MCF 10A (cell line): ENCODE measurements around the gene CHRNA10. TPM values are rescaled to one million over a fixed set of nuclear protein-coding genes. Genes with fewer than 3 reads are reported as not detected.

Experiments
- BruUV-seq: library from RNA; stranded (reverse); fragments of 400-500 nt; replicated peaks from 2 replicates; lab custom pipeline; 2021; lab: Mats Ljungman, UMichigan
- CTCF ChIA-PET: fragments of 300-600 bp; sonication (Branson Sonifier 250); formaldehyde crosslinking; extraction: SDS; loops from one replicate; lab custom pipeline; 2021; ENCODE audit warnings: antibody characterized with exemption, inconsistent platforms; lab: Yijun Ruan, JAX
- POLR2A ChIA-PET: fragments of 300-600, 350-650 bp; sonication (Branson Sonifier 250); formaldehyde crosslinking; extraction: SDS; loops from one replicate; lab custom pipeline; 2020; ENCODE audit warnings: antibody characterized with exemption, inconsistent platforms; lab: Yijun Ruan, JAX
- DNase-seq: peaks from one replicate; pipeline ENCODE4 v3.0.0-alpha.2; 2018; ENCODE audit not compliant: unreplicated experiment
- H3K27ac Mint-ChIP-seq: one replicate; pipeline ENCODE4 v1.8.0; 2022; ENCODE audit warnings: mild to moderate bottlenecking, low read depth, mixed read lengths; ENCODE audit not compliant: unreplicated experiment
- H3K27me3 Mint-ChIP-seq: one replicate; pipeline ENCODE4 v1.8.0; 2022; ENCODE audit warnings: mixed read lengths; ENCODE audit not compliant: insufficient read depth, unreplicated experiment
- H3K36me3 Mint-ChIP-seq: one replicate; pipeline ENCODE4 v1.8.0; 2022; ENCODE audit warnings: mild to moderate bottlenecking, moderate library complexity, mixed read lengths; ENCODE audit not compliant: insufficient read depth, unreplicated experiment
- H3K4me1 Mint-ChIP-seq: one replicate; pipeline ENCODE4 v1.8.0; 2022; ENCODE audit warnings: mixed read lengths; ENCODE audit not compliant: insufficient read depth, unreplicated experiment
- H3K4me3 Mint-ChIP-seq: one replicate; pipeline ENCODE4 v1.8.0; 2022; ENCODE audit warnings: mild to moderate bottlenecking, moderate library complexity, mixed read lengths; ENCODE audit not compliant: unreplicated experiment
- H3K9me3 Mint-ChIP-seq: one replicate; pipeline ENCODE4 v1.8.0; 2022; ENCODE audit warnings: mixed read lengths; ENCODE audit not compliant: unreplicated experiment
- intact Hi-C: fragments of 100-400 bp; cut with micrococcal nuclease; formaldehyde crosslinking; loops from 2 replicates; pipeline ENCODE4 v1.14.1; 2022
- total RNA-seq: library from RNA; stranded (reverse); gene quantifications from 2 replicates; pipeline ENCODE4 v1.2.3, GENCODE V29; 2022
- TF ChIP-seq, protein P1 (sequence below): fragments of 200-600 bp; IDR thresholded peaks from one replicate; pipeline ENCODE4 v1.8.0; 2022; ENCODE audit warnings: antibody characterized with exemption, mild to moderate bottlenecking; ENCODE audit not compliant: unreplicated experiment

Gene CHRNA10
- total RNA-seq, 1 experiment from 2014 or later, result 2.5 TPM

DNA sequence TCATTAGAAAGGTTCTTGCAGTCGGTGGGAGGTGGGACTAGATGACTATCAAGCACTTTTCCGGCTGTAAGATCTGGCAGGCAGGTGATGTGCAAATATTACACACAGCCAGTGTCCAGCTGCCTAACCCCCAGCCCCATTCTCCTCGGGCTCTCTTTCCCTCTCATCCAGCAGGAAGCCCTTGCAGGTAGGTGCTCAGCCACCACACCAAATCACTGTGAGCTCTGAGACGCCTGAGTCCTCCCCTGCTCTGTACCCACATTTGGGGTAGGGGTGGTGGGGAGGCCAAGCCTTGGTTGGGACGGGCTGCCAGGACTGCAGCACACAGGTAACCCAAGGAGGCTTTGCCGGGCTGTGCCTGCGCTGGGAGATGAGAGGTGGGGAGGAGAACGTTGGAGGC, 30.0 kb downstream of the CHRNA10 start:
- Mint-ChIP-seq H3K27me3 (peaks cover 39% of the 10 kb centered on the region), H3K4me3 (peak overlapping the region; percentile 66), H3K27ac (no peak overlapping the region), H3K36me3 (peaks cover 5% of the 10 kb centered on the region), H3K4me1 (peaks cover 12% of the 10 kb centered on the region), H3K9me3 (no peaks in the 10 kb centered on the region)
- no TSS peak for BruUV-seq
- ChIA-PET POLR2A (no interaction called here), CTCF (no interaction called here)
- no peak for DNase-seq
- intact Hi-C loops, result no loop called here
- TF ChIP-seq, protein P1, sequence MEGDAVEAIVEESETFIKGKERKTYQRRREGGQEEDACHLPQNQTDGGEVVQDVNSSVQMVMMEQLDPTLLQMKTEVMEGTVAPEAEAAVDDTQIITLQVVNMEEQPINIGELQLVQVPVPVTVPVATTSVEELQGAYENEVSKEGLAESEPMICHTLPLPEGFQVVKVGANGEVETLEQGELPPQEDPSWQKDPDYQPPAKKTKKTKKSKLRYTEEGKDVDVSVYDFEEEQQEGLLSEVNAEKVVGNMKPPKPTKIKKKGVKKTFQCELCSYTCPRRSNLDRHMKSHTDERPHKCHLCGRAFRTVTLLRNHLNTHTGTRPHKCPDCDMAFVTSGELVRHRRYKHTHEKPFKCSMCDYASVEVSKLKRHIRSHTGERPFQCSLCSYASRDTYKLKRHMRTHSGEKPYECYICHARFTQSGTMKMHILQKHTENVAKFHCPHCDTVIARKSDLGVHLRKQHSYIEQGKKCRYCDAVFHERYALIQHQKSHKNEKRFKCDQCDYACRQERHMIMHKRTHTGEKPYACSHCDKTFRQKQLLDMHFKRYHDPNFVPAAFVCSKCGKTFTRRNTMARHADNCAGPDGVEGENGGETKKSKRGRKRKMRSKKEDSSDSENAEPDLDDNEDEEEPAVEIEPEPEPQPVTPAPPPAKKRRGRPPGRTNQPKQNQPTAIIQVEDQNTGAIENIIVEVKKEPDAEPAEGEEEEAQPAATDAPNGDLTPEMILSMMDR, result no peak

DNA sequence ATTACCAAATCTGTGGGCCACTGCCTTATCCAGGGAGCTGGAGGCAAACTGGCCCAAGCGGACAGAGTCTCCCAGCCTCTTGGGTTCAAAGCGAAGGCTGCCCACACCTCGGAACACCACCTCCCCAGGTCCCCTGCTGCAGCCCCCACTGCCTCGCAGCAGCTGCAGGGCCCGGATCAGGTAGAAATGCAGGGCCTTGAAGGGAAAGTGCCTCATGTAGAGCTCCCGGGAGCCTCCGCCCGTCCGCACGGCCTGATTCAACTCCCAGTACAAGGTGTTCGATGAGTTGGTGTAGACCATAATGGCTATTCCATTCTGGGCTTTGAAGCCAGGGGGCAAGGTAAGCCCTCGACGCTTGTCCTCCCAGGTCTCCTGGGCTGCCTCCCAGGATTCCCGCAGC, 31.3 kb downstream of the CHRNA10 start:
- ChIA-PET CTCF (no interaction called here), POLR2A (no interaction called here)
- no TSS peak for BruUV-seq
- H3K27me3 Mint-ChIP-seq, result peaks cover 52% of the 10 kb centered on the region
- H3K4me3 Mint-ChIP-seq, result no peak overlapping the region
- H3K36me3 Mint-ChIP-seq, result peaks cover 5% of the 10 kb centered on the region
- no peak overlapping the region for H3K27ac Mint-ChIP-seq
- H3K9me3 Mint-ChIP-seq, result no peaks in the 10 kb centered on the region
- intact Hi-C loops, result no loop called here
- no peak for DNase-seq
- H3K4me1 Mint-ChIP-seq, result peaks cover 12% of the 10 kb centered on the region
- TF ChIP-seq, protein P1, result no peak

DNA sequence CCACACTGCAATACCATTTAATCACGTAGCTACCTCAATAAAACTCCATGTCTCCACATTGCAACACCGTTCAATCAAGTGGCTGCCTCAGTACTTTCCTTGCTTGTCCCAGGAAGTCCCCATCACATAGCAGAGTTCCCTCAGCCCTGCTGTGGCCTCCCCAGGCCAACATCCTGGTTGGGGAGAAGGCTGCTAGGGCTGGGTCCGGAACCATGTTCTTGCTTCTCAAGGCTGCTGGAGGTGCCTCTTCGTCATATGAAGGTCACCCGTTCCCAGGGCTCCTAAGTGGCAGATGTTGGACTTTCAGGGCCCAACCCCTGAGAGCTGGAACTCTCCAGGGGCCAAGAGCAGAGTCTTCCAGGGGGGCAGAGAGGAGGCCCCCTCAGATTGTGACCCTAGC, 32.7 kb downstream of the CHRNA10 start:
- TF ChIP-seq, protein P1, result no peak
- intact Hi-C loops, result no loop called here
- peaks cover 53% of the 10 kb centered on the region for H3K27me3 Mint-ChIP-seq
- no peak overlapping the region for H3K4me3 Mint-ChIP-seq
- ChIA-PET POLR2A (no interaction called here), CTCF (interaction anchor here (1.0 kb wide), 1 partner anchor 28 kb away, joined by 3 read pairs; no protein-coding TSS in a partner anchor)
- no peaks in the 10 kb centered on the region for H3K9me3 Mint-ChIP-seq
- H3K36me3 Mint-ChIP-seq, result no peaks in the 10 kb centered on the region
- no TSS peak for BruUV-seq
- H3K4me1 Mint-ChIP-seq, result peaks cover 5% of the 10 kb centered on the region
- DNase-seq, result no peak
- H3K27ac Mint-ChIP-seq, result no peak overlapping the region

DNA sequence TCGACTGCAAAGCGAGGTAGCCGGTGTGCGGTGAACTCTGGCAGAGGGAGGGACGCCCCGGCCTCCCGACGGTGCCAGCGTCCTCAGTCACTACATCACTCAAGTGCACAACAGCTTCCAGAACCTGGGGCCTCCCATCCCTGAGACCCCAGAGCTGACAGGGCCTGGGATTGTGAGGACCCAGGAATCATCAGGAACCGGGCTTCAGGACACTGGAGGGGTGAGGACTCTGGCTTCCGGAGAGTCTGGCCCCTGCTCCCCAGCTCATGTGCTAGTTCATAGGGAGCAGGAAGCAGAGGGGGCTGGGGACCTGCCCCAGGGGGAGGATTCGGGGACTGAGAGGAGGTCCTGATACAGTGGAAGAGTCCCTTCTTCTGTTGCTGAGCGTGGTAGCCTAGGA, 34.0 kb downstream of the CHRNA10 start:
- CTCF ChIA-PET, result no interaction called here
- peaks cover 5% of the 10 kb centered on the region for H3K4me1 Mint-ChIP-seq
- TF ChIP-seq, protein P1, result no peak
- BruUV-seq, result no TSS peak
- no peak for DNase-seq
- H3K27me3 Mint-ChIP-seq, result peaks cover 53% of the 10 kb centered on the region
- POLR2A ChIA-PET, result no interaction called here
- no peak overlapping the region for H3K4me3 Mint-ChIP-seq
- H3K9me3 Mint-ChIP-seq, result no peaks in the 10 kb centered on the region
- no peak overlapping the region for H3K27ac Mint-ChIP-seq
- no peaks in the 10 kb centered on the region for H3K36me3 Mint-ChIP-seq
- intact Hi-C loops, result no loop called here
